Muscle of leg (tissue), 11 donors: ENCODE results near the gene RBM17. TPM values are rescaled to one million over a fixed set of nuclear protein-coding genes. Genes with fewer than 3 reads are reported as not detected.
A peak's percentile ranks its signal among the peaks of the same experiment; 100 is the strongest.

Experiments
- DNase-seq: peaks from one replicate; pipeline ENCODE4 v3.0.0; 2013
- H3K27ac ChIP-seq: one replicate; pipeline ENCODE4 v1.5.1; 2013; ENCODE audit warnings: mild to moderate bottlenecking, low read length, control low read depth
- H3K27me3 ChIP-seq: one replicate; pipeline ENCODE4 v1.6.1; 2013; ENCODE audit warnings: low read length; ENCODE audit not compliant: control insufficient read depth, insufficient read depth
- H3K36me3 ChIP-seq: one replicate; pipeline ENCODE4 v1.6.1; 2013; ENCODE audit warnings: low read length; ENCODE audit not compliant: control insufficient read depth, insufficient read depth
- H3K4me1 ChIP-seq: one replicate; pipeline ENCODE4 v1.6.1; 2013; ENCODE audit warnings: low read length; ENCODE audit not compliant: control insufficient read depth, insufficient read depth
- H3K4me3 ChIP-seq: one replicate; pipeline ENCODE4 v1.5.1; 2013; ENCODE audit warnings: low read length, control low read depth
- H3K9me3 ChIP-seq: replicated peaks from 2 replicates; pipeline ENCODE4 v1.6.1; 2013; ENCODE audit warnings: low read depth, low read length; ENCODE audit not compliant: control insufficient read depth
- WGBS: methylation state at CpG from one replicate; pipeline ENCODE4 v1.1.5; 2013; ENCODE audit warnings: missing lambda C conversion rate; ENCODE audit not compliant: insufficient coverage; 5-methylcytosine and 5-hydroxymethylcytosine counted together
- polyA plus RNA-seq, 8 donors: library from polyadenylated mRNA; unstranded; fragments of 120-200 nt; gene quantifications; one replicate each; pipeline versions ENCODE4 v1.2.1 to v1.2.3, GENCODE V29; 2013; ENCODE audit warnings: inconsistent platforms in 1 of 8, low replicate concordance in 1 of 8; ENCODE audit not compliant: insufficient read length in 8 of 8, insufficient read depth in 1 of 8
- total RNA-seq: library from RNA; stranded (reverse); fragments of 120-200 nt; gene quantifications from one replicate; pipeline ENCODE4 v1.2.4, GENCODE V29; 2013

RBM17 gene
- total and polyA plus RNA-seq, 9 donors, result 39.2 to 112 (median 94.8) TPM

- Histone ChIP-seq H3K27me3 (no peaks in the 10 kb centered on the region), H3K36me3 (no peaks in the 10 kb centered on the region), H3K9me3 (no peaks in the 10 kb centered on the region), H3K27ac (no peak overlapping the region), H3K4me3 (no peak overlapping the region), H3K4me1 (peaks cover 3% of the 10 kb centered on the region)
- DNase-seq, result no peak
- 76% methylated on average over 4 of the region's 4 CpGs for WGBS
These were observed 21.4 kb upstream of the RBM17 start for GRCh38 chr10:6067457-6067856.

GRCh38 chr10:6068006-6068405, 20.8 kb upstream of the RBM17 start:
- Histone ChIP-seq H3K9me3 (no peaks in the 10 kb centered on the region), H3K4me3 (no peak overlapping the region), H3K4me1 (peaks cover 3% of the 10 kb centered on the region), H3K36me3 (no peaks in the 10 kb centered on the region), H3K27me3 (no peaks in the 10 kb centered on the region), H3K27ac (no peak overlapping the region)
- WGBS, result 72% methylated on average over 5 of the region's 6 CpGs
- DNase-seq, result no peak

- DNase-seq, result peak; percentile 40
These were observed 20.4 kb upstream of the RBM17 start for GRCh38 chr10:6068422-6068821.

GRCh38 chr10:6069081-6069931, 19.5 kb upstream of the RBM17 start:
- Histone ChIP-seq H3K4me1 (peaks cover 3% of the 10 kb centered on the region), H3K27me3 (no peaks in the 10 kb centered on the region), H3K36me3 (no peaks in the 10 kb centered on the region), H3K9me3 (no peaks in the 10 kb centered on the region), H3K27ac (no peak overlapping the region), H3K4me3 (no peak overlapping the region)
- WGBS, result 72% methylated on average over 5 of the region's 11 CpGs
- no peak for DNase-seq

More at GRCh38 chr10:6068422-6068821, 20.4 kb upstream of the RBM17 start:
- no peaks in the 10 kb centered on the region for H3K9me3 ChIP-seq
- WGBS, result no CpG with 5 or more reads among the region's 8 CpGs
- H3K4me1 ChIP-seq, result peaks cover 3% of the 10 kb centered on the region
- H3K27ac ChIP-seq, result no peak overlapping the region
- no peaks in the 10 kb centered on the region for H3K27me3 ChIP-seq
- no peak overlapping the region for H3K4me3 ChIP-seq
- H3K36me3 ChIP-seq, result no peaks in the 10 kb centered on the region

- Histone ChIP-seq H3K4me1 (peaks cover 3% of the 10 kb centered on the region), H3K36me3 (no peaks in the 10 kb centered on the region), H3K27me3 (peaks cover 2% of the 10 kb centered on the region), H3K4me3 (no peak overlapping the region), H3K9me3 (no peaks in the 10 kb centered on the region), H3K27ac (no peak overlapping the region)
- WGBS, result 90% methylated on average over 4 of the region's 5 CpGs
- DNase-seq, result no peak
These were observed 18.2 kb upstream of the RBM17 start for GRCh38 chr10:6070660-6071059.

GRCh38 chr10:6071181-6072175, 17.4 kb upstream of the RBM17 start:
- 66% methylated on average over 6 of the region's 10 CpGs for WGBS

GRCh38 chr10:6072215-6072934, 16.5 kb upstream of the RBM17 start:
- Histone ChIP-seq H3K9me3 (no peaks in the 10 kb centered on the region), H3K36me3 (no peaks in the 10 kb centered on the region), H3K27me3 (peaks cover 2% of the 10 kb centered on the region), H3K27ac (no peak overlapping the region), H3K4me3 (no peak overlapping the region), H3K4me1 (peaks cover 3% of the 10 kb centered on the region)
- WGBS, result 22% methylated on average over 5 of the region's 13 CpGs
- DNase-seq, result no peak

More at GRCh38 chr10:6071181-6072175, 17.4 kb upstream of the RBM17 start:
- DNase-seq, result no peak
- H3K36me3 ChIP-seq, result no peaks in the 10 kb centered on the region
- peaks cover 3% of the 10 kb centered on the region for H3K4me1 ChIP-seq
- H3K27me3 ChIP-seq, result peaks cover 2% of the 10 kb centered on the region
- H3K9me3 ChIP-seq, result no peaks in the 10 kb centered on the region
- no peak overlapping the region for H3K4me3 ChIP-seq
- H3K27ac ChIP-seq, result no peak overlapping the region

- H3K4me3 ChIP-seq, result no peak overlapping the region
- H3K27ac ChIP-seq, result no peak overlapping the region
- H3K4me1 ChIP-seq, result no peaks in the 10 kb centered on the region
- H3K9me3 ChIP-seq, result no peaks in the 10 kb centered on the region
- WGBS, result 78% methylated on average over 17 of the region's 17 CpGs
- no peak for DNase-seq
- H3K36me3 ChIP-seq, result no peaks in the 10 kb centered on the region
- peaks cover 2% of the 10 kb centered on the region for H3K27me3 ChIP-seq
These were observed 14.1 kb upstream of the RBM17 start for GRCh38 chr10:6074489-6075301.

- no peak for DNase-seq
- no peaks in the 10 kb centered on the region for H3K36me3 ChIP-seq
- H3K4me1 ChIP-seq, result no peaks in the 10 kb centered on the region
- H3K27me3 ChIP-seq, result peaks cover 2% of the 10 kb centered on the region
- no peak overlapping the region for H3K27ac ChIP-seq
- H3K4me3 ChIP-seq, result no peak overlapping the region
- WGBS, result 85% methylated on average over 6 of the region's 12 CpGs
- H3K9me3 ChIP-seq, result peaks cover 2% of the 10 kb centered on the region
These were observed 11.7 kb upstream of the RBM17 start for GRCh38 chr10:6077071-6077675.
